GM18868 (cell line): ENCODE data around the gene PARD3B.

Experiments
- ATAC-seq: cut with Tn5 transposase; IDR thresholded peaks from one replicate; pipeline ENCODE4 v1.9.1; 2021; ENCODE audit warnings: mild to moderate bottlenecking, moderate library complexity; ENCODE audit not compliant: unreplicated experiment

Gene PARD3B, protein sequence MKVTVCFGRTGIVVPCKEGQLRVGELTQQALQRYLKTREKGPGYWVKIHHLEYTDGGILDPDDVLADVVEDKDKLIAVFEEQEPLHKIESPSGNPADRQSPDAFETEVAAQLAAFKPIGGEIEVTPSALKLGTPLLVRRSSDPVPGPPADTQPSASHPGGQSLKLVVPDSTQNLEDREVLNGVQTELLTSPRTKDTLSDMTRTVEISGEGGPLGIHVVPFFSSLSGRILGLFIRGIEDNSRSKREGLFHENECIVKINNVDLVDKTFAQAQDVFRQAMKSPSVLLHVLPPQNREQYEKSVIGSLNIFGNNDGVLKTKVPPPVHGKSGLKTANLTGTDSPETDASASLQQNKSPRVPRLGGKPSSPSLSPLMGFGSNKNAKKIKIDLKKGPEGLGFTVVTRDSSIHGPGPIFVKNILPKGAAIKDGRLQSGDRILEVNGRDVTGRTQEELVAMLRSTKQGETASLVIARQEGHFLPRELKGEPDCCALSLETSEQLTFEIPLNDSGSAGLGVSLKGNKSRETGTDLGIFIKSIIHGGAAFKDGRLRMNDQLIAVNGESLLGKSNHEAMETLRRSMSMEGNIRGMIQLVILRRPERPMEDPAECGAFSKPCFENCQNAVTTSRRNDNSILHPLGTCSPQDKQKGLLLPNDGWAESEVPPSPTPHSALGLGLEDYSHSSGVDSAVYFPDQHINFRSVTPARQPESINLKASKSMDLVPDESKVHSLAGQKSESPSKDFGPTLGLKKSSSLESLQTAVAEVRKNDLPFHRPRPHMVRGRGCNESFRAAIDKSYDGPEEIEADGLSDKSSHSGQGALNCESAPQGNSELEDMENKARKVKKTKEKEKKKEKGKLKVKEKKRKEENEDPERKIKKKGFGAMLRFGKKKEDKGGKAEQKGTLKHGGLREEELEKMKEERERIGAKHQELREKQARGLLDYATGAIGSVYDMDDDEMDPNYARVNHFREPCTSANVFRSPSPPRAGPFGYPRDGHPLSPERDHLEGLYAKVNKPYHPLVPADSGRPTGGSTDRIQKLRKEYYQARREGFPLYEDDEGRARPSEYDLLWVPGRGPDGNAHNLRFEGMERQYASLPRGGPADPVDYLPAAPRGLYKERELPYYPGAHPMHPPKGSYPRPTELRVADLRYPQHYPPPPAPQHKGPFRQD (N-terminal part only)

DNA sequence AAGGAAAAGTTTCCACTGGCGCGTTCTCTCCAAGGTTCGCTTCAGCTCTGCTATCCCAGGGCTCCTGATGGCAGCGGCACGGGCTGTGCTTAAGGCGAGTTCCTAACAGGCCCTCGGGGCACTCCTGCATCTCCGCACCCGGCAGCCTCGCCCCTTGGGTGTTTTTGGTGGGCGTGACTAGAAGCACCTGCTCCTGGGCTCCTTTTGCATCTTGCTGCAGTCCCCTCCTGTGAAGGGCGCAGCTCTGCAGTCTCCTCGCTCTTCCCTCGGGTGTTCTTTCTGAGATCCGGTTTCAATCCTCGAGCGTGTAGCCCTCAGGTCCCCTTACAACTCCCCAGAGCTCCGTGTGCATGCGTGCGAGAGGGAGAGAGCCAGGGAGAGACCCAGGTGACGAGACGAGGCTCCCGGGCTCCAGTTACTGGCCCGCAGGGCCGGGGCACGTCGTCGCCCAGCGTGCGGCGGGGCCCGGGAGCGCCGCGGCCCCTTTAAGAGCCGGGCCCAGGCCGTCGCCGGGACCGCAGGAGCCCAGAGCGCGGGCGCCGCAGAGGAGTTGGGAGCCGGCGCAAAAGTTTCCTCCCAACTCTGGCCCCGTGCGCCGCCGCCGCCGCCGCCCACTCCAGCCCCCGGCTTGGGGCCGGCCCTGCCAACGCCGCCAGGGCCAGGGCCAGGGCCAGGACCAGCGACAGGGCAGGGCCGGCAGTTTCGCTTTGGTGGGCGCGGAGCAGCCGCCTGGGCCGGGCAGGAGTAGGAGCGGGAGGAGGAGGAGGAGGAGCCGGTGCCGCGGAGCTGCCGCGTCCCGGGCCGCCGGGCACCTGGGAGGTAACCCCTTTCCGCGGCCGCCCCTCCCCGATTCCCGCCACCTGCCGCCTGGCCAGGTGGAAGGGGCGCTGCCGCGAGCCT, at the start of gene PARD3B:
Gene PARD3B, plus strand, starts transcription at position 515 of the 900 bp plus-strand sequence. CDS start 525 bp downstream, outside the sequence.
- ATAC-seq, result peak; percentile 77

GRCh38 chr2:204496779-204497178, 48.5 kb upstream of the PARD3B start:
- ATAC-seq, result no peak

DNA sequence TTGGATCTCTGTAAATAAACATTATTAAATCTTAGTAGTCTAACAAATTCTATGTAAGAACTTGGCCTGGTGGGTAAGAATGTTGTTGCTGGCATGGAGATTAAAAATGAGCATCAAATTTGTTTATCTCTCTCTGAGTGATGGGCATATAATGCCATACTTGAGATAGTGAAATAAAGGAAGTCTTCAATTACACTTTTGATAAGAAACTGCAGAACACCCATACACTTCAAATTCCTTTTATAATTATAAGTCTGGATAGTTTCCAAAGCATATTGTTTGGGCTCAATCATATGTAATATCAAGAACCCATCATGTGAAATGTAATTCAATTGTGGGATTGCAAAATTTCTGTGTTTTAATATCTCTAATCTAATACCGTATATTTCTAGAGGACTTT, 47.4 kb upstream of the PARD3B start:
- no peak for ATAC-seq

DNA sequence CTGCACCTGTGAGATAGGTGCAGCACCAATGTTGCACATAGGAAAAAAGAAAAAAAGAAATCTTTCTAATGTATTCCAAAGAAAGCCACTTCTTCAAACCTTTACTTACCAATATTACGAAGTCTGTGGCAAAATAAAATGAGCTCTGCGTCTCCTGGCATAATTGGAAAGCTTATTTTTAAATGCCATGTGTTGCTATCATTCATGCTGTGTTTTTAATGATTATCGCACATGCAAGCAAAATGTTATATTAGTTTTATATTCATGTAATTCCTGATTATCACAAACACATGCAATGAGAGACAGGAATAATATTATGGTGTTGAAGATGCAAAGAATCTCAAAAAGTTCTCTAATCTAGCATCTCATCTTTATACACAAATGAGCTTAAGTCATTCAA, 47.0 kb upstream of the PARD3B start:
- no peak for ATAC-seq

GRCh38 chr2:204503869-204504268, 41.4 kb upstream of the PARD3B start:
- no peak for ATAC-seq

DNA sequence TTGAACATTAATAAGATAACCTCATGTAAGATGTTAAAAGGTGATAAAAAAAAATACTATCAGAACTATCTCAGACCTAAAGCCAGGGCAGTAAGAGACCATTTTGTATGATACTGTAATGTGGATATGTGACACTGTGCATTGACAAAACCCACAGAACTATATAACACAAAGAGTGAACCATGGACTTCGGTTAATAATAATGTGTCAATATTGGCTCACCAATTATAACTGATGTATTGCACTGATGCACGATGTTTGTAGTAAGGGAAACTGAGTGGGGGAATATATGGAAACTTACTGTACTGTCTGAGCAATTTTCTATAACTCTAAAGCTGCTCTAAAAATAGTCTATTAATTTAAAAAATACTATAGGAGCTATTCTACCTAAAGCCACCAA, 40.7 kb upstream of the PARD3B start:
- no peak for ATAC-seq

GRCh38 chr2:204505488-204505887, 39.8 kb upstream of the PARD3B start:
- no peak for ATAC-seq

DNA sequence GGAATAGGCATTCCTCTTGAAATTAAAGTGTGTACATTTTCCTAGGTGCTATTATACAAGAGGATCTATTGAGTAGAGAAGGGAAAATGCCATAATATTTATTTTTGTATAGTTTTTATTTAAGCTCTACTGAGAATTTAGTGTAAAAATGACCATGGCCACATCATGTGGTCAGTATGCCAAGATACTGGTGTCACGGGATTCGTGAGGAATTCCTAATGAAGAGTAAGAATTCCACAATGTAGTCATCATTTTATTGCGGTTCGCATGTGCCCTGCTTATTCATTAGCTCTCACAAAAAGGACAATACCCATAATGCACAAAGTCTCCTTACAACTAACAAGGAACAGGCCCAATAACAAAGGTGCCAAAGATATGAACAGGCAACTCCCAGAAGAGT, 39.3 kb upstream of the PARD3B start:
- no peak for ATAC-seq

- no peak for ATAC-seq
Measured at GRCh38 chr2:204507636-204508035, 37.6 kb upstream of the PARD3B start.

GRCh38 chr2:204510709-204511420, 34.4 kb upstream of the PARD3B start:
- ATAC-seq, result no peak

DNA sequence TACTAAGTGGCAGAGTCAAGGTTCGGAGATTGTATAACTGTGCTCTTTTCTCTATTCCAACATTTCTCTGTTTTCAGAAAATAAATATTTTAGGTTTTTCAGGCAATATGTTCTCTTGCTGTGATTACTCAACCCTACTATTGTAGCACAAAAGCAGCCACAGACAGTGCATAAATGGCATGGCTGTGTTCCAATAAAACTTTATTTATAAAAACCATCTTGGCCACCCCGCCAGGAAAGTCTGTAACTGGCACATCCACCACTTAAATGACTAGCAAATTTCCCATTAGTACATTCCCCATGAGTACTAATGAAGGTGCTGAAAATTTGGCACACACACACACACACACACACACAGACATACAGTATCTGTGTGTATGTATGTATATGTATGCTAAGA, 30.8 kb upstream of the PARD3B start:
- no peak for ATAC-seq

DNA sequence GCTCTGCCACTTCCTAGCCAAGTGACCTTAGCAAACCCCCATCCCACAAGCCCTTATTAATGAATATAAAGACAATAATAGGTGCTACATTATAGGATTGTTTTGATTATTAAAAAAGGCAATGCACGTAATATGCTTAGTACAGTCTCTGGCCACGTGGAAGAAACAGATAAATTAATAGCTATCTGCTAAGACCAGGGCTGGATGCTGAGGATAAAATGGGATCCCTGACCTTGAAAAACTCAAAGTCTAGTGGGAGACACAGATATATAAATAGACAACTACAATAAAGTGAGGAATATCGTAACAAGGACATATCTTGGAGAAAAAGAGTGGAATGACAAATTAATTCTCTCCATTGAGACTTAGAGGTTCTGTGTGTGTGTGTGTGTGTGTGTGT, 29.9 kb upstream of the PARD3B start:
- no peak for ATAC-seq

DNA sequence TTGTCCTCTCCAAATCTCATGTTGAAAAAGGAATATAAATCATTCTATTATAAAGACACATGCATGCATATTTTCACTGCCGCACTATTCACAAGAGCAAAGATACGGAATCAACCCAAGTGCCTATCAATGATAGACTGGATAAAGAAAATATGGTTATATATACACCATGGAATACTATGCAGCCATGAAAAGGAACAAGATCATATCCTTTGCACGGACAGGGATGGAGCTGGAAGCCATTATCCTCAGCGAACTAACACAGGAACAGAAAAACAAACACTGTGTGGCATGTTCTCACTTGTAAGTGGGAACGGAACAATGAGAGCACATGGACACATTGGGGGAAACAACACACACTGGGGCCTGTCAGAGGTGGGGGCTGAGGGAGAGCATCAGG, 28.1 kb upstream of the PARD3B start:
- no peak for ATAC-seq

GRCh38 chr2:204529795-204530463, 15.3 kb upstream of the PARD3B start:
- ATAC-seq, result peak; percentile 64

GRCh38 chr2:204530464-204530805, 14.8 kb upstream of the PARD3B start:
- peak; percentile 11 for ATAC-seq

GRCh38 chr2:204533629-204534370, 11.5 kb upstream of the PARD3B start:
- ATAC-seq, result no peak

DNA sequence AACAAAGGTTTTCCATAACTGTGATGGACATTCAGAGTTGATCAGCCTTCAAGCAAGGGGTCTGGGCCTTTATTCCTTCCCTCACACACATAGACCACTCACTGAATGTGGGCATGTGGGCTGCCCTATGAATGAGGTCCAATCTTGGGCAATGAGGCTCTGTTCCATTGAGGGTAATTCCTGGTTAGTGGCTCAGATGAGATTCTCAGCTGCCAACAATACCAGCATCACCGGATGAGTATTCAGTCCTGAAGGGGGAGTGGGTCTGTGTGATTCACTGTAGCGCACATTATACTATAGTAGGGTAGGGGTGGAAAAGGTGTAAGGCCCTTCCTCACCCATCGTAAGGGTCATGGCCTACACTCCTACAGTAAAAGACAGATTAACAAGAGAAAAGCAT, 9.9 kb upstream of the PARD3B start:
- ATAC-seq, result no peak

- ATAC-seq, result no peak
Measured at GRCh38 chr2:204535764-204536163, 9.5 kb upstream of the PARD3B start.
